HFF-Myc (cell line): ENCODE measurements around the gene CSNK1G3.
A peak's percentile ranks its signal among the peaks of the same experiment; 100 is the strongest.

ENCODE experiments used
- DNase-seq: peaks from one replicate; pipeline ENCODE4 v3.0.0-alpha.2; 2011; ENCODE audit warnings: low read depth; ENCODE audit errors: extremely low read depth
- H3K4me3 ChIP-seq: replicated peaks from 2 replicates; pipeline ENCODE4 v1.5.1; 2011; ENCODE audit warnings: low read depth, mild to moderate bottlenecking, control low read depth, low read length
- CTCF ChIP-seq: IDR thresholded peaks from 2 replicates; pipeline ENCODE4 v1.5.1; 2012; ENCODE audit warnings: mild to moderate bottlenecking, low read depth, low read length, control low read depth; ENCODE audit errors: missing control alignments

Gene CSNK1G3

GRCh38 chr5:123500471-123500870 is 11.5 kb upstream of the CSNK1G3 start:
- TF ChIP-seq CTCF, result no peak
- DNase-seq, result no peak
- H3K4me3 ChIP-seq, result no peak overlapping the region

- no peak for DNase-seq
- no peak overlapping the region for H3K4me3 ChIP-seq
- TF ChIP-seq CTCF, result no peak
These were observed 9.9 kb upstream of the CSNK1G3 start for GRCh38 chr5:123502120-123502519.

- no peak for DNase-seq
- H3K4me3 ChIP-seq, result no peak overlapping the region
- no peak for TF ChIP-seq CTCF
These were observed 8.7 kb upstream of the CSNK1G3 start for GRCh38 chr5:123503299-123503698.

- DNase-seq, result no peak
- TF ChIP-seq CTCF, result no peak
- no peak overlapping the region for H3K4me3 ChIP-seq
These were observed 6.3 kb upstream of the CSNK1G3 start for GRCh38 chr5:123505633-123506032.

GRCh38 chr5:123508441-123508840 is 3.5 kb upstream of the CSNK1G3 start:
- H3K4me3 ChIP-seq, result no peak overlapping the region
- DNase-seq, result no peak
- TF ChIP-seq CTCF, result no peak

- DNase-seq, result no peak
- H3K4me3 ChIP-seq, result peak overlapping the region; percentile 69
- no peak for TF ChIP-seq CTCF
These were observed 708 bp upstream of the CSNK1G3 start for GRCh38 chr5:123511290-123511647.
